OCI-LY7 (cell line): Measurements from ENCODE around the gene CARS1. TPM values are rescaled to one million over a fixed set of nuclear protein-coding genes. Genes with fewer than 3 reads are reported as not detected.

Experiments used
- BruUV-seq: library from RNA; stranded (reverse); fragments of 400-500 nt; replicated peaks from 2 replicates; lab custom pipeline; 2021; lab: Mats Ljungman, UMichigan
- CTCF ChIA-PET: fragments of 300-600 bp; sonication (Branson Sonifier 250); formaldehyde crosslinking; loops from one replicate; lab custom pipeline; 2022; ENCODE audit warnings: antibody characterized with exemption; ENCODE audit not compliant: unreplicated experiment; lab: Charles Lee
- POLR2A ChIA-PET: fragments of 300-600 bp; sonication (Branson Sonifier 250); formaldehyde crosslinking; loops from one replicate; lab custom pipeline; 2022; ENCODE audit warnings: antibody characterized with exemption; lab: Charles Lee
- DNase-seq: peaks from one replicate; pipeline ENCODE4 v3.0.0-alpha.2; 2015; ENCODE audit warnings: low spot score
- H2AFZ ChIP-seq: fragments of 200-600 bp; sonication (generic), shearing (Covaris generic); 2 replicates; pipeline ENCODE4 v1.6.1; 2014; ENCODE audit warnings: mild to moderate bottlenecking, antibody characterized with exemption, low read length, moderate library complexity
- H3K27ac ChIP-seq: fragments of 200-600 bp; sonication (generic); 2 replicates; pipeline ENCODE4 v1.5.1; 2014; ENCODE audit warnings: mixed run types, low read depth, mild to moderate bottlenecking, moderate library complexity, low read length, inconsistent platforms; ENCODE audit not compliant: poor library complexity, severe bottlenecking
- H3K36me3 ChIP-seq: fragments of 200-600 bp; sonication (generic); 2 replicates; pipeline ENCODE4 v1.6.1; 2014; ENCODE audit warnings: mild to moderate bottlenecking, antibody characterized with exemption, low read length, moderate library complexity, mixed read lengths; ENCODE audit not compliant: insufficient read depth
- H3K4me1 ChIP-seq: fragments of 200-600 bp; sonication (generic); 2 replicates; pipeline ENCODE4 v1.5.1; 2014; ENCODE audit warnings: mild to moderate bottlenecking, low read length; ENCODE audit not compliant: insufficient read depth, poor library complexity, severe bottlenecking
- H3K4me2 ChIP-seq: fragments of 200-600 bp; sonication (generic); 2 replicates; pipeline ENCODE4 v1.6.1; 2014; ENCODE audit warnings: mild to moderate bottlenecking, low read length
- H3K4me3 ChIP-seq: fragments of 200-600 bp; sonication (generic); 2 replicates; pipeline ENCODE4 v1.5.1; 2014; ENCODE audit warnings: mild to moderate bottlenecking, low read depth, low read length; ENCODE audit not compliant: poor library complexity, severe bottlenecking
- H3K79me2 ChIP-seq: fragments of 200-600 bp; sonication (generic); 2 replicates; pipeline ENCODE4 v1.6.1; 2016; ENCODE audit warnings: low read depth, mild to moderate bottlenecking, low read length, moderate library complexity, mixed read lengths; ENCODE audit not compliant: insufficient read depth
- H3K9me2 ChIP-seq: fragments of 200-600 bp; sonication (generic); 2 replicates; pipeline ENCODE4 v1.6.1; 2016; ENCODE audit warnings: mild to moderate bottlenecking, low read length, mixed read lengths; ENCODE audit not compliant: insufficient read depth
- H3K9me3 ChIP-seq: fragments of 200-600 bp; sonication (generic); 2 replicates; pipeline ENCODE4 v1.6.1; 2014; ENCODE audit warnings: mild to moderate bottlenecking, mixed run types, low read length, mixed read lengths
- H4K20me1 ChIP-seq: fragments of 200-600 bp; sonication (generic); 2 replicates; pipeline ENCODE4 v1.6.1; 2014; ENCODE audit warnings: mild to moderate bottlenecking, antibody characterized with exemption, low read length, moderate library complexity, mixed read lengths; ENCODE audit not compliant: insufficient read depth
- CTCF ChIP-seq: fragments of 200-600 bp; sonication (generic); conservative IDR thresholded peaks from 2 replicates; pipeline ENCODE4 v1.5.1; 2014; ENCODE audit warnings: mild to moderate bottlenecking, antibody characterized with exemption, low read length, moderate library complexity, mixed read lengths
- EZH2phosphoT487 ChIP-seq: fragments of 200-600 bp; sonication (generic); IDR thresholded peaks from 2 replicates; pipeline ENCODE4 v1.6.1; 2018; ENCODE audit warnings: low read depth, borderline replicate concordance, mild to moderate bottlenecking, mixed run types, antibody characterized with exemption, low read length, moderate library complexity, mixed read lengths
- intact Hi-C: fragments of 100-400 bp; cut with micrococcal nuclease; formaldehyde crosslinking; loops from one replicate; pipeline ENCODE4 v1.10.0; 2022; ENCODE audit not compliant: unreplicated experiment
- total RNA-seq, 2 experiments: library from RNA; depleted of rRNA in 1 of 2; stranded (reverse); fragments of >200 nt in 1 of 2; shearing (Covaris generic) in 1 of 2; gene quantifications; 2 replicates each; pipeline ENCODE4 v1.2.3, GENCODE V29; 2014 to 2022

Gene CARS1
- total RNA-seq, 2 experiments from 2014 or later: 58.3 to 88.8 TPM

GRCh38 chr11:3014057-3014938 is 42.9 kb downstream of the CARS1 start:
- intact Hi-C loops: no loop called here
- CTCF ChIA-PET: no interaction called here
- H3K27ac ChIP-seq: no peak overlapping the region

GRCh38 chr11:3011891-3012885 is 45.0 kb downstream of the CARS1 start:
- BruUV-seq: no TSS peak

More at GRCh38 chr11:3014057-3014938, 42.9 kb downstream of the CARS1 start:
- Histone ChIP-seq H2AFZ (no peak overlapping the region), H3K79me2 (no peaks in the 10 kb centered on the region), H3K4me2 (no peak overlapping the region), H3K9me3 (no peaks in the 10 kb centered on the region), H3K36me3 (peaks cover 85% of the 10 kb centered on the region), H4K20me1 (no peaks in the 10 kb centered on the region), H3K9me2 (no peaks in the 10 kb centered on the region), H3K4me3 (no peak overlapping the region), H3K4me1 (no peaks in the 10 kb centered on the region)
- TSS peak; percentile 40 for BruUV-seq
- DNase-seq: no peak
- POLR2A ChIA-PET: interaction anchor here (0.8 to 1.1 kb wide), 3 partner anchors 11 to 43 kb away, joined by 3 to 4 read pairs (median 3); partner anchors contain the start of gene CARS1
- TF ChIP-seq EZH2phosphoT487 (no peak), CTCF (no peak)

More at GRCh38 chr11:3011891-3012885, 45.0 kb downstream of the CARS1 start:
- Histone ChIP-seq H3K9me3 (no peaks in the 10 kb centered on the region), H3K27ac (no peak overlapping the region), H3K9me2 (no peaks in the 10 kb centered on the region), H3K79me2 (no peaks in the 10 kb centered on the region), H3K4me1 (no peaks in the 10 kb centered on the region), H4K20me1 (no peaks in the 10 kb centered on the region), H2AFZ (no peak overlapping the region), H3K4me2 (no peak overlapping the region), H3K36me3 (peaks cover 70% of the 10 kb centered on the region), H3K4me3 (no peak overlapping the region)
- TF ChIP-seq CTCF: no peak
- TF ChIP-seq EZH2phosphoT487: no peak
- intact Hi-C loops: no loop called here
- CTCF ChIA-PET: no interaction called here
- DNase-seq: no peak
- POLR2A ChIA-PET: no interaction called here
